DND-41 (cell line): ENCODE data around the gene RPS17.

Source experiments
- ATAC-seq: fragments of 200-7000 bp; cut with Tn5 transposase; 3 replicates; pipeline ENCODE4 v1.9.1; 2021; ENCODE audit warnings: low read depth; ENCODE audit not compliant: insufficient read depth
- DNase-seq: peaks from one replicate; pipeline ENCODE4 v3.0.0-alpha.2; 2020
- H2AFZ ChIP-seq: 2 replicates; pipeline ENCODE4 v1.6.0; 2012; ENCODE audit warnings: low read depth, low read length
- H3K27ac ChIP-seq: 2 replicates; pipeline ENCODE4 v1.5.1; 2012; ENCODE audit warnings: low read length, inconsistent platforms
- H3K27me3 ChIP-seq: fragments of 200-600 bp; sonication (generic); 2 replicates; pipeline ENCODE4 v1.6.0; 2012; ENCODE audit warnings: low read length, mild to moderate bottlenecking, inconsistent platforms; ENCODE audit not compliant: insufficient read depth, poor library complexity
- H3K36me3 ChIP-seq: 2 replicates; pipeline ENCODE4 v1.5.1; 2012; ENCODE audit warnings: low read length, inconsistent platforms; ENCODE audit not compliant: insufficient read depth
- H3K4me1 ChIP-seq: 2 replicates; pipeline ENCODE4 v1.5.1; 2012; ENCODE audit warnings: mild to moderate bottlenecking, low read length; ENCODE audit not compliant: insufficient read depth
- H3K4me2 ChIP-seq: 2 replicates; pipeline ENCODE4 v1.6.0; 2012; ENCODE audit warnings: mild to moderate bottlenecking, moderate library complexity, low read length, inconsistent platforms; ENCODE audit not compliant: insufficient read depth
- H3K4me3 ChIP-seq, 2 experiments: fragments of 200-600 bp in 1 of 2; shearing (Covaris generic) in 1 of 2; 2 replicates each; pipeline ENCODE4 v1.5.1; 2012 to 2016; ENCODE audit warnings: inconsistent platforms in 2 of 2, low read length in 2 of 2, mild to moderate bottlenecking in 2 of 2, low read depth in 1 of 2, moderate library complexity in 1 of 2
- H3K79me2 ChIP-seq: 2 replicates; pipeline ENCODE4 v1.6.0; 2012; ENCODE audit warnings: low read length, inconsistent platforms; ENCODE audit not compliant: insufficient read depth
- H3K9ac ChIP-seq: 2 replicates; pipeline ENCODE4 v1.6.0; 2012; ENCODE audit warnings: low read depth, mild to moderate bottlenecking, inconsistent platforms, low read length, moderate library complexity
- H3K9me3 ChIP-seq: 2 replicates; pipeline ENCODE4 v1.5.1; 2012; ENCODE audit warnings: low read length, moderate library complexity, mild to moderate bottlenecking, inconsistent platforms; ENCODE audit not compliant: insufficient read depth, severe bottlenecking
- H4K20me1 ChIP-seq: 2 replicates; pipeline ENCODE4 v1.6.0; 2012; ENCODE audit warnings: low read length; ENCODE audit not compliant: insufficient read depth
- EZH2 ChIP-seq: IDR thresholded peaks from 3 replicates; pipeline ENCODE4 v1.6.1; 2012; ENCODE audit warnings: borderline replicate concordance, low read depth, mild to moderate bottlenecking, moderate library complexity, low read length, inconsistent platforms; ENCODE audit not compliant: severe bottlenecking
- TF ChIP-seq, protein P1 (sequence below): IDR thresholded peaks from 2 replicates; pipeline ENCODE4 v1.5.1; 2012; ENCODE audit warnings: borderline replicate concordance, low read length, moderate library complexity, mild to moderate bottlenecking; ENCODE audit not compliant: poor library complexity, severe bottlenecking; ENCODE audit errors: extremely low read depth

The RPS17 gene

DNA sequence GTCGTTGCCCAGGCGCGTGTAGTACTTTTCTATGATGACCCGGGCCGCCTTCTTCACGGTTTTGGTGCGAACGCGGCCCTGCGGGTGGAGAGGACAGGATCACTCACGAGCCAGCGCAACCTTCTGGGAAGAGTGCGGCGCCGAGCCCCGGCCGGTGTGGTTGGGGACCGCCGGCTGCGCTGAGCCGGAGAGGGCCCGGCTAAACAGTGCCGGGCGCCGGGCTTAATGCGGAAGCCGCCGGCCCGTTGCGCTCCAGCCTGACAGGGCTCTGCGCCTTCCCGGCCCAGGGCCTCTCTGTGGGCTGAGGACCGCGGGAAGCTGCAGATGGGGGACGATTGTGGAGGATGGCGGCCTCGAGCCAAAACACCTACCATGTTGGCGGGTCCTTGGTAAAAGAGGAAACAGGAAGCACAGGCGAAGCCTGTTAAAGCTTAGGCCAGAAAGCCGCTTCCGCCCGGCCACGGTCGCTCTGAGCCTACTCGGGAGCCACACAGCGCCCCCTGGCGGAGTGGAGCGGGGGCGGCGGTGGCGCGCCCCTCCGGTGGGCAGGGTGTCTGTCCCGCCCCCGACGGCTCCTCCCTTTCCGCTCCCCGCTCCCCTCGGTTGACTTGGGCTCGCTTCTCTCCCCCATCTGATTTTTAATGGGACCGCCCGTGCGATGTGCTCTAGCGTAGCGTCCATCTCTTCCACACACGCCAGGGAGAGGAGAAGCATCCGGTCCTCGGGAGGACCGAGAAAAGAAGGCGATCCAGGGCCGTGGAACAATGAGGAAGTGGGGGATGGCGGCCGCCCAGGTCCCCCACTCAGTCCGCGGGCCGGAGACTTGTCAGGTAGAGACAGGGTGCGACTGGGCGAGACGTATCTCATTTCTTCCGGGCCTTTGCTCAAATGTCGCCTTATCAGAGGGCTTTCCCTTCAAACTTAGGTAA lies at the start of gene RPS17:
Gene RPS17, minus strand, starts transcription at position 403 of the 929 bp plus-strand sequence. Its CDS starts 29 bp downstream, at position 374.
- H3K36me3 ChIP-seq: peaks cover 47% of the 10 kb centered on the region
- peak within 1 kb of the TSS; percentile 86 for H3K9ac ChIP-seq
- ATAC-seq (peak; percentile 92), DNase-seq (peak; percentile 95)
- H2AFZ ChIP-seq: peak within 1 kb of the TSS; percentile 81
- H3K4me1 ChIP-seq: peaks cover 30% of the 10 kb centered on the region
- peak within 1 kb of the TSS; percentile 94 for H3K4me2 ChIP-seq
- peak within 1 kb of the TSS; percentile 52 to 92 for H3K4me3 ChIP-seq
- TF ChIP-seq, protein P1, sequence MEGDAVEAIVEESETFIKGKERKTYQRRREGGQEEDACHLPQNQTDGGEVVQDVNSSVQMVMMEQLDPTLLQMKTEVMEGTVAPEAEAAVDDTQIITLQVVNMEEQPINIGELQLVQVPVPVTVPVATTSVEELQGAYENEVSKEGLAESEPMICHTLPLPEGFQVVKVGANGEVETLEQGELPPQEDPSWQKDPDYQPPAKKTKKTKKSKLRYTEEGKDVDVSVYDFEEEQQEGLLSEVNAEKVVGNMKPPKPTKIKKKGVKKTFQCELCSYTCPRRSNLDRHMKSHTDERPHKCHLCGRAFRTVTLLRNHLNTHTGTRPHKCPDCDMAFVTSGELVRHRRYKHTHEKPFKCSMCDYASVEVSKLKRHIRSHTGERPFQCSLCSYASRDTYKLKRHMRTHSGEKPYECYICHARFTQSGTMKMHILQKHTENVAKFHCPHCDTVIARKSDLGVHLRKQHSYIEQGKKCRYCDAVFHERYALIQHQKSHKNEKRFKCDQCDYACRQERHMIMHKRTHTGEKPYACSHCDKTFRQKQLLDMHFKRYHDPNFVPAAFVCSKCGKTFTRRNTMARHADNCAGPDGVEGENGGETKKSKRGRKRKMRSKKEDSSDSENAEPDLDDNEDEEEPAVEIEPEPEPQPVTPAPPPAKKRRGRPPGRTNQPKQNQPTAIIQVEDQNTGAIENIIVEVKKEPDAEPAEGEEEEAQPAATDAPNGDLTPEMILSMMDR: peak; percentile 96
- TF ChIP-seq EZH2: no peak
- no peaks in the 10 kb centered on the region for H3K27me3 ChIP-seq
- H3K27ac ChIP-seq: peak within 1 kb of the TSS; percentile 86
- H4K20me1 ChIP-seq: peaks cover 45% of the 10 kb centered on the region
- peaks cover 36% of the 10 kb centered on the region for H3K79me2 ChIP-seq
- H3K9me3 ChIP-seq: no peaks in the 10 kb centered on the region

DNA sequence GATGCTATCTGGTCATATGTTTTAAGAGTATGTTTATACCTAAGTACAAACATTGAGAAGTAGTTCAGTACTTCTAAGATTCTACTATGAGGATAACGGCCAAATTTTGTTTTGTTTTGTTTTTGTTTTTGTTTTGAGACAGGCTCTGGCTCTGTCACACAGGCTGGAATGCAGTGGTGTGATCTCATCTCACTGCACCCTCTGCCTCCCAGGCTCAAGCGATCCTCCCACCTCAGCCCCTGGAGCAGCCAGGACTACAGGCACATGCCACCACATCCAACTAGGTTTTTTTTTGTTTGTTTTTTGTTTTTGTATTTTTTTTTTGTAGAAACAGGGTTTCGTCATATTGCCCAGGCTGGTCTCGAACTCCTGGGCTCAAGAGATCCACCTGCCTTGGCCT lies 47.5 kb upstream of the RPS17 start:
- Histone ChIP-seq H3K36me3 (no peaks in the 10 kb centered on the region), H4K20me1 (no peaks in the 10 kb centered on the region), H3K4me3 (no peak overlapping the region), H3K9ac (no peak overlapping the region), H2AFZ (no peak overlapping the region), H3K27ac (no peak overlapping the region), H3K9me3 (no peaks in the 10 kb centered on the region), H3K4me1 (no peaks in the 10 kb centered on the region), H3K4me2 (no peak overlapping the region), H3K27me3 (peaks cover 14% of the 10 kb centered on the region), H3K79me2 (no peaks in the 10 kb centered on the region)
- DNase-seq: no peak
- no peak for ATAC-seq
- no peak for TF ChIP-seq EZH2
- TF ChIP-seq, protein P1: no peak

DNA sequence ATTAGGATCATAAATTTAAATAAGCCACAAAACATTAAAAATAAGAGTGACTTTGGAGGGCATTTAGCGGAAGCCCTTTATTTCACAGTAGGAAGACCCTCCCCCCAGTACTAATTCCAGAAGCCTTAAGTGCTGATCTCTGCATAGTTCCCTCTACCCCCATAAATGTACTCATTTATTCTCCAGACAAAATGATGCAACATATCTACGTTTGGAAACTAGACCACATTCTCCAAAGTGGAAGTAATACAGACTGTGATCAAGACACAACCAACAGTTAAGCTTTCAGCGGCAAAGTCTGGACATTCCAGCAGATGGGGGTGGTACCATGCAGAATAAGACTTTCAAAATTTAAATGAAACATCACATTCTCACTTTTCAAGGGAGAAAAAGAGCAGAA lies 44.8 kb upstream of the RPS17 start:
- no peak overlapping the region for H3K9ac ChIP-seq
- no peak overlapping the region for H3K4me2 ChIP-seq
- no peaks in the 10 kb centered on the region for H3K4me1 ChIP-seq
- H3K9me3 ChIP-seq: no peaks in the 10 kb centered on the region
- H2AFZ ChIP-seq: no peak overlapping the region
- no peaks in the 10 kb centered on the region for H4K20me1 ChIP-seq
- H3K36me3 ChIP-seq: no peaks in the 10 kb centered on the region
- H3K4me3 ChIP-seq: no peak overlapping the region
- TF ChIP-seq EZH2: no peak
- TF ChIP-seq, protein P1: no peak
- DNase-seq: no peak
- no peaks in the 10 kb centered on the region for H3K79me2 ChIP-seq
- H3K27ac ChIP-seq: no peak overlapping the region
- H3K27me3 ChIP-seq: peaks cover 14% of the 10 kb centered on the region
- no peak for ATAC-seq
